ENCODE data around the gene PARP12. TPM values are rescaled to one million over a fixed set of nuclear protein-coding genes. Genes with fewer than 3 reads are reported as not detected.
A peak's percentile ranks its signal among the peaks of the same experiment; 100 is the strongest.
"Not testable (repeated sequence)": the region's sequence is repeated elsewhere in the genome, so short reads cannot be mapped to it uniquely, and the experiment has no call there.

The PARP12 gene
- polyA plus RNA-seq (66.0 to 73.3 TPM (median 70.5 TPM) in 3 replicates), polyA minus RNA-seq (66.0 to 84.1 TPM (median 83.5 TPM) in 3 replicates)
- 12.2 TPM for polyA plus RNA-seq (2011; ENCODE audit: low read depth)
- polyA plus RNA-seq (2011; cell fraction: cytosol; rRNA removed), result 46.7 and 47.7 TPM in 2 replicates
- polyA plus RNA-seq (2011; cell fraction: nucleus; rRNA removed), result 108 TPM in 2 replicates
- polyA plus RNA-seq (2012; ENCODE audit: low replicate concordance), result 12.4 and 37.3 TPM in 2 replicates
- 52.9 TPM for polyA minus RNA-seq (2011; cell fraction: cytosol; rRNA and poly(A)+ RNA removed)
- 45.1 and 57.9 TPM in 2 replicates for polyA minus RNA-seq (2011; cell fraction: nucleus; rRNA and poly(A)+ RNA removed)

GRCh38 chr7:140062528-140063299 is at the start of gene PARP12:
TSS of gene PARP12 (minus strand) at chr7:140062951. CDS start at chr7:140062847, 104 bp downstream.
- peaks cover 4% of the 10 kb centered on the region for H4K20me1 ChIP-seq (ENCODE audit: control insufficient read depth, extremely low read depth, insufficient read depth, low read length)
- peak within 1 kb of the TSS; percentile 85 for H3K4me2 ChIP-seq (ENCODE audit: control insufficient read depth, extremely low read depth, insufficient read depth, low read depth, low read length)
- peak within 1 kb of the TSS; percentile 70 for H2AFZ ChIP-seq (ENCODE audit: control insufficient read depth, low read length)
- peak within 1 kb of the TSS; percentile 87 for H3K9ac ChIP-seq (ENCODE audit: control insufficient read depth, extremely low read depth, insufficient read depth, low read length)
- peaks cover 34% of the 10 kb centered on the region for H3K4me1 ChIP-seq (ENCODE audit: control insufficient read depth, extremely low read depth, insufficient read depth, low read length)
- H3K4me3 ChIP-seq (ENCODE audit: control insufficient read depth in 2 of 3, extremely low read depth in 1 of 3, insufficient read depth in 2 of 3, low read depth in 1 of 3, low read length in 3 of 3), result peak within 1 kb of the TSS; percentile 70 to 86 (median 71)
- no peak for FAIRE-seq
- peak within 1 kb of the TSS; percentile 82 for H3K27ac ChIP-seq (ENCODE audit: control insufficient read depth, insufficient read depth, low read length)
- dilution Hi-C loops (cut with MboI; ENCODE audit: extremely low pct_ligation_motif_present, low sequenced_read_pairs), result no loop called here
- peaks cover 32% of the 10 kb centered on the region for H3K79me2 ChIP-seq (ENCODE audit: control insufficient read depth, insufficient read depth, low read length)
- no peaks in the 10 kb centered on the region for H3K9me1 ChIP-seq (ENCODE audit: control insufficient read depth, extremely low read depth, insufficient read depth, low read length)
- DNase-seq (ENCODE audit: low read depth, low spot score), result no peak
- H3K27me3 ChIP-seq (ENCODE audit: control insufficient read depth, extremely low read depth, insufficient read depth, low read length), result no peaks in the 10 kb centered on the region
- H3K36me3 ChIP-seq (ENCODE audit: control insufficient read depth in 2 of 2, extremely low read depth in 1 of 2, insufficient read depth in 2 of 2, low read length in 2 of 2), result no peaks in the 10 kb centered on the region
- TF ChIP-seq EZH2 (IDR thresholded peaks at IDR 0.05; ENCODE audit: low read length) (no peak), CTCF (optimal IDR thresholded peaks at IDR 0.05 in 1 of 3, IDR thresholded peaks at IDR 0.05 in 1 of 3, conservative IDR thresholded peaks at IDR 0.05 in 1 of 3; ENCODE audit: extremely low read depth in 1 of 3, insufficient read depth in 2 of 3, low read length in 3 of 3) (peak in 1 of 3 experiments; percentile 23)
- H3K9me3 ChIP-seq (ENCODE audit: control insufficient read depth, low read depth, low read length), result no peaks in the 10 kb centered on the region

- H3K4me1 ChIP-seq (ENCODE audit: control insufficient read depth, extremely low read depth, insufficient read depth, low read length); dilution Hi-C loops (cut with MboI; ENCODE audit: extremely low pct_ligation_motif_present, low sequenced_read_pairs); H3K79me2 ChIP-seq (ENCODE audit: control insufficient read depth, insufficient read depth, low read length); H3K27ac ChIP-seq (ENCODE audit: control insufficient read depth, insufficient read depth, low read length); H3K36me3 ChIP-seq (ENCODE audit: control insufficient read depth in 2 of 2, extremely low read depth in 1 of 2, insufficient read depth in 2 of 2, low read length in 2 of 2); H3K9ac ChIP-seq (ENCODE audit: control insufficient read depth, extremely low read depth, insufficient read depth, low read length); H2AFZ ChIP-seq (ENCODE audit: control insufficient read depth, low read length); H3K9me1 ChIP-seq (ENCODE audit: control insufficient read depth, extremely low read depth, insufficient read depth, low read length); FAIRE-seq; H3K4me2 ChIP-seq (ENCODE audit: control insufficient read depth, extremely low read depth, insufficient read depth, low read depth, low read length); H3K27me3 ChIP-seq (ENCODE audit: control insufficient read depth, extremely low read depth, insufficient read depth, low read length); H3K9me3 ChIP-seq (ENCODE audit: control insufficient read depth, low read depth, low read length); DNase-seq (ENCODE audit: low read depth, low spot score); H4K20me1 ChIP-seq (ENCODE audit: control insufficient read depth, extremely low read depth, insufficient read depth, low read length); H3K4me3 ChIP-seq (ENCODE audit: control insufficient read depth in 2 of 3, extremely low read depth in 1 of 3, insufficient read depth in 2 of 3, low read depth in 1 of 3, low read length in 3 of 3): not testable (repeated sequence)
These were observed 46.0 kb upstream of the PARP12 start for GRCh38 chr7:140108777-140109176.

Data from keratinocyte (primary cell).